ENCODE data around the gene PID1.

- TF ChIP-seq CTCF (IDR thresholded peaks at IDR 0.05) (no peak), POLR2A (IDR thresholded peaks at IDR 0.05) (no peak)
Measured at GRCh38 chr2:229314117-229314516, 43.0 kb upstream of the PID1 start.
